AG04450 (cell line): ENCODE measurements around the gene TBCD. TPM values are rescaled to one million over a fixed set of nuclear protein-coding genes. Genes with fewer than 3 reads are reported as not detected.

Experiments used
- CTCF ChIA-PET: fragments of 300-600, 350-600 bp; formaldehyde crosslinking; extraction: SDS; loops from one replicate; lab custom pipeline; 2022; ENCODE audit warnings: antibody characterized with exemption, inconsistent platforms; lab: Charles Lee
- POLR2A ChIA-PET: fragments of 350-600 bp; formaldehyde crosslinking; extraction: SDS; loops from one replicate; lab custom pipeline; 2021; ENCODE audit warnings: antibody characterized with exemption, inconsistent platforms; lab: Yijun Ruan, JAX
- DNase-seq: peaks from one replicate; pipeline ENCODE4 v3.0.0-alpha.2; 2011; ENCODE audit warnings: low read depth, low spot score
- H3K27ac ChIP-seq: one replicate; pipeline ENCODE4 v1.5.1; 2012; ENCODE audit warnings: low read depth, low read length, control low read depth
- H3K27me3 ChIP-seq: one replicate; pipeline ENCODE4 v1.6.0; 2012; ENCODE audit warnings: low read length; ENCODE audit not compliant: control insufficient read depth, insufficient read depth
- H3K4me3 ChIP-seq: 2 replicates; pipeline ENCODE4 v1.5.1; 2011; ENCODE audit warnings: mild to moderate bottlenecking, low read depth, low read length, control low read depth
- H3K9me3 ChIP-seq: 2 replicates; pipeline ENCODE4 v1.5.1; 2012; ENCODE audit warnings: low read length; ENCODE audit not compliant: control insufficient read depth, insufficient read depth
- CTCF ChIP-seq: IDR thresholded peaks from 2 replicates; pipeline ENCODE4 v1.5.1; 2011; ENCODE audit warnings: low read depth, low read length, control low read depth, inconsistent platforms
- polyA plus RNA-seq: library from polyadenylated mRNA; depleted of rRNA; stranded (reverse); fragments of >200 nt; gene quantifications from 2 replicates; pipeline ENCODE4 v1.2.3, GENCODE V29; 2011

The TBCD gene
- polyA plus RNA-seq, 1 experiment = 28.5 TPM

GRCh38 chr17:82880620-82881323 is 128.9 kb downstream of the TBCD start:
- ChIA-PET POLR2A (no interaction called here), CTCF (no interaction called here)
- no peak for TF ChIP-seq CTCF
- H3K4me3 ChIP-seq = no peak overlapping the region
- DNase-seq = no peak
- H3K9me3 ChIP-seq = no peaks in the 10 kb centered on the region
- H3K27me3 ChIP-seq = no peaks in the 10 kb centered on the region
- H3K27ac ChIP-seq = no peak overlapping the region

DNA sequence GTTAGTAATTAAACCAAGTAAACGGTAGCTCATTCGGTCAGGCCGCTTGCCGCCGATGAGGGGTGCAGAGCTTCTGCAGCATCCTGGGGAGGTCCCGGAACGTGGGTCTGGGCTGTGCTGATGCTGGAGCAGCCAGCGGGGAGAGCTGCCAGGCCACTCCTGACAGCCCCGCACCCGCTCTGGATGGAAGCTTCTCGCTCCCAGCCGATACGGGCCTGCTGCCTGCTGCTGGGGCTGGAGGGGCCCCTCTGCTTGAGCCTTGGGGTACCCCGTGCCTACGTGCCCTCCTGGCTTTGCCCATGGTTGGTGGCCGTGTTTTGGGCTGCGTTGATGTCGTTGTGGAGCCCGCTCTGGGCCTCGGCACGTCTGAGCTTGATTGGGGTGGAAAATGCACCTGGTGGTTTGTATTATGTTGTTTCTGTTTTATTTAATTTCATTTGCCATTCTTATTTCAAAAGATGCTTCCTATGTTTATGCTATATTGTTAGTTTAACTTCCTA is 129.5 kb downstream of the TBCD start:
- no peaks in the 10 kb centered on the region for H3K27me3 ChIP-seq
- no peak overlapping the region for H3K4me3 ChIP-seq
- POLR2A ChIA-PET = no interaction called here
- no peaks in the 10 kb centered on the region for H3K9me3 ChIP-seq
- DNase-seq = no peak
- no peak for TF ChIP-seq CTCF
- CTCF ChIA-PET = no interaction called here
- no peak overlapping the region for H3K27ac ChIP-seq

- no peak for DNase-seq
- CTCF ChIA-PET = no interaction called here
Measured at GRCh38 chr17:82881900-82882714, 130.2 kb downstream of the TBCD start.

GRCh38 chr17:82882715-82883418 is 131.0 kb downstream of the TBCD start:
- DNase-seq = no peak
- H3K27me3 ChIP-seq = no peaks in the 10 kb centered on the region
- no peak for TF ChIP-seq CTCF
- POLR2A ChIA-PET = no interaction called here
- no peak overlapping the region for H3K4me3 ChIP-seq
- H3K27ac ChIP-seq = no peak overlapping the region
- CTCF ChIA-PET = no interaction called here
- no peaks in the 10 kb centered on the region for H3K9me3 ChIP-seq

More at GRCh38 chr17:82881900-82882714, 130.2 kb downstream of the TBCD start:
- H3K4me3 ChIP-seq = no peak overlapping the region
- POLR2A ChIA-PET = no interaction called here
- no peak for TF ChIP-seq CTCF
- H3K27me3 ChIP-seq = no peaks in the 10 kb centered on the region
- H3K9me3 ChIP-seq = no peaks in the 10 kb centered on the region
- no peak overlapping the region for H3K27ac ChIP-seq
